HG03442 (cell line): Measurements from ENCODE around the gene AP1S3.
A peak's percentile ranks its signal among the peaks of the same experiment; 100 is the strongest.

ENCODE experiments used
- ATAC-seq: cut with Tn5 transposase; IDR thresholded peaks from one replicate; pipeline ENCODE4 v1.9.1; 2021; ENCODE audit warnings: mild to moderate bottlenecking, moderate library complexity; ENCODE audit not compliant: unreplicated experiment

AP1S3 gene

GRCh38 chr2:223725986-223726970 lies 111.1 kb downstream of the AP1S3 start:
- no peak for ATAC-seq

- no peak for ATAC-seq
Measured at GRCh38 chr2:223725494-223725893, 111.9 kb downstream of the AP1S3 start.

GRCh38 chr2:223724861-223725260 lies 112.5 kb downstream of the AP1S3 start:
- no peak for ATAC-seq

- ATAC-seq: no peak
Measured at GRCh38 chr2:223723954-223724411, 113.4 kb downstream of the AP1S3 start.

- ATAC-seq: no peak
Measured at GRCh38 chr2:223722226-223722625, 115.2 kb downstream of the AP1S3 start.

GRCh38 chr2:223721746-223722145 lies 115.6 kb downstream of the AP1S3 start:
- ATAC-seq: no peak

- ATAC-seq: peak; percentile 47
Measured at GRCh38 chr2:223720367-223720766, 117.0 kb downstream of the AP1S3 start.

- ATAC-seq: no peak
Measured at GRCh38 chr2:223712642-223713041, 124.7 kb downstream of the AP1S3 start.

- no peak for ATAC-seq
Measured at GRCh38 chr2:223711596-223712326, 125.6 kb downstream of the AP1S3 start.
